ENCODE results near the gene CFAP61. TPM values are rescaled to one million over a fixed set of nuclear protein-coding genes. Genes with fewer than 3 reads are reported as not detected.

CFAP61 gene
- total RNA-seq, 1 donor, result not detected

- no peak for DNase-seq (ENCODE audit: insufficient read length, low spot score, missing footprints)
- Histone ChIP-seq H4K20me1 (ENCODE audit: insufficient read depth, low read length) (no peaks in the 10 kb centered on the region), H3K79me2 (ENCODE audit: insufficient read depth, low read length) (no peaks in the 10 kb centered on the region), H3K4me1 (ENCODE audit: insufficient read depth, low read length) (no peaks in the 10 kb centered on the region), H3K27me3 (ENCODE audit: insufficient read depth, low read length) (no peaks in the 10 kb centered on the region), H3K36me3 (ENCODE audit: insufficient read depth, low read length) (no peaks in the 10 kb centered on the region), H3K4me3 (ENCODE audit: insufficient read depth, low read length) (no peak overlapping the region), H3K27ac (ENCODE audit: low read depth, low read length) (no peak overlapping the region), H2AFZ (ENCODE audit: low read length) (no peak overlapping the region), H3K4me2 (ENCODE audit: insufficient read depth, low read length) (no peak overlapping the region), H3K9me3 (ENCODE audit: low read depth, low read length) (no peaks in the 10 kb centered on the region)
- TF ChIP-seq CTCF (IDR thresholded peaks at IDR 0.05; ENCODE audit: extremely low read depth, low read depth, low read length), result no peak
Measured at GRCh38 chr20:20229595-20229994, 177.3 kb downstream of the CFAP61 start.

GRCh38 chr20:20230741-20231140 is 178.4 kb downstream of the CFAP61 start:
- no peaks in the 10 kb centered on the region for H3K36me3 ChIP-seq (ENCODE audit: insufficient read depth, low read length)
- TF ChIP-seq CTCF (IDR thresholded peaks at IDR 0.05; ENCODE audit: extremely low read depth, low read depth, low read length), result no peak
- no peaks in the 10 kb centered on the region for H3K9me3 ChIP-seq (ENCODE audit: low read depth, low read length)
- H3K27ac ChIP-seq (ENCODE audit: low read depth, low read length), result no peak overlapping the region
- no peak overlapping the region for H3K4me3 ChIP-seq (ENCODE audit: insufficient read depth, low read length)
- peak; percentile 21 for DNase-seq (ENCODE audit: insufficient read length, low spot score, missing footprints)
- no peaks in the 10 kb centered on the region for H3K4me1 ChIP-seq (ENCODE audit: insufficient read depth, low read length)
- no peaks in the 10 kb centered on the region for H3K79me2 ChIP-seq (ENCODE audit: insufficient read depth, low read length)
- H4K20me1 ChIP-seq (ENCODE audit: insufficient read depth, low read length), result no peaks in the 10 kb centered on the region
- no peak overlapping the region for H3K4me2 ChIP-seq (ENCODE audit: insufficient read depth, low read length)
- no peaks in the 10 kb centered on the region for H3K27me3 ChIP-seq (ENCODE audit: insufficient read depth, low read length)
- no peak overlapping the region for H2AFZ ChIP-seq (ENCODE audit: low read length)

GRCh38 chr20:20231528-20232298 is 179.4 kb downstream of the CFAP61 start:
- H3K27ac ChIP-seq (ENCODE audit: low read depth, low read length), result no peak overlapping the region
- H3K4me2 ChIP-seq (ENCODE audit: insufficient read depth, low read length), result no peak overlapping the region
- no peaks in the 10 kb centered on the region for H3K4me1 ChIP-seq (ENCODE audit: insufficient read depth, low read length)
- H4K20me1 ChIP-seq (ENCODE audit: insufficient read depth, low read length), result no peaks in the 10 kb centered on the region
- no peaks in the 10 kb centered on the region for H3K9me3 ChIP-seq (ENCODE audit: low read depth, low read length)
- no peak for TF ChIP-seq CTCF (IDR thresholded peaks at IDR 0.05; ENCODE audit: extremely low read depth, low read depth, low read length)
- no peaks in the 10 kb centered on the region for H3K27me3 ChIP-seq (ENCODE audit: insufficient read depth, low read length)
- H2AFZ ChIP-seq (ENCODE audit: low read length), result no peak overlapping the region
- no peak for DNase-seq (ENCODE audit: insufficient read length, low spot score, missing footprints)
- no peak overlapping the region for H3K4me3 ChIP-seq (ENCODE audit: insufficient read depth, low read length)
- H3K36me3 ChIP-seq (ENCODE audit: insufficient read depth, low read length), result no peaks in the 10 kb centered on the region
- no peaks in the 10 kb centered on the region for H3K79me2 ChIP-seq (ENCODE audit: insufficient read depth, low read length)

- no peak for DNase-seq (ENCODE audit: insufficient read length, low spot score, missing footprints)
- no peak for TF ChIP-seq CTCF (IDR thresholded peaks at IDR 0.05; ENCODE audit: extremely low read depth, low read depth, low read length)
- H3K4me3 ChIP-seq (ENCODE audit: insufficient read depth, low read length), result no peak overlapping the region
- H3K4me2 ChIP-seq (ENCODE audit: insufficient read depth, low read length), result no peak overlapping the region
- H3K79me2 ChIP-seq (ENCODE audit: insufficient read depth, low read length), result no peaks in the 10 kb centered on the region
- no peaks in the 10 kb centered on the region for H4K20me1 ChIP-seq (ENCODE audit: insufficient read depth, low read length)
- no peaks in the 10 kb centered on the region for H3K27me3 ChIP-seq (ENCODE audit: insufficient read depth, low read length)
- H3K36me3 ChIP-seq (ENCODE audit: insufficient read depth, low read length), result no peaks in the 10 kb centered on the region
- H3K9me3 ChIP-seq (ENCODE audit: low read depth, low read length), result no peaks in the 10 kb centered on the region
- H3K4me1 ChIP-seq (ENCODE audit: insufficient read depth, low read length), result no peaks in the 10 kb centered on the region
- no peak overlapping the region for H2AFZ ChIP-seq (ENCODE audit: low read length)
- H3K27ac ChIP-seq (ENCODE audit: low read depth, low read length), result no peak overlapping the region
Measured at GRCh38 chr20:20233041-20233514, 180.7 kb downstream of the CFAP61 start.

Measured in osteoblast (primary cell).